HG03135 (cell line): ENCODE data around the gene SPOCK1.

Experiments
- ATAC-seq: cut with Tn5 transposase; IDR thresholded peaks from one replicate; pipeline ENCODE4 v1.9.1; 2021; ENCODE audit warnings: mild to moderate bottlenecking, moderate library complexity; ENCODE audit not compliant: unreplicated experiment

The SPOCK1 gene

GRCh38 chr5:137090151-137090550 lies 409.0 kb downstream of the SPOCK1 start:
- no peak for ATAC-seq

GRCh38 chr5:137088175-137088574 lies 411.0 kb downstream of the SPOCK1 start:
- ATAC-seq: no peak

- ATAC-seq: no peak
Measured at GRCh38 chr5:137086342-137086741, 412.8 kb downstream of the SPOCK1 start.

- ATAC-seq: no peak
Measured at GRCh38 chr5:137085206-137085605, 413.9 kb downstream of the SPOCK1 start.

- no peak for ATAC-seq
Measured at GRCh38 chr5:137084016-137084415, 415.1 kb downstream of the SPOCK1 start.

- ATAC-seq: no peak
Measured at GRCh38 chr5:137082951-137083350, 416.2 kb downstream of the SPOCK1 start.

- ATAC-seq: no peak
Measured at GRCh38 chr5:137078171-137078665, 420.9 kb downstream of the SPOCK1 start.

GRCh38 chr5:137075163-137075970 lies 423.8 kb downstream of the SPOCK1 start:
- peak; percentile 60 for ATAC-seq

GRCh38 chr5:137073189-137073588 lies 425.9 kb downstream of the SPOCK1 start:
- ATAC-seq: no peak

GRCh38 chr5:137072361-137073115 lies 426.6 kb downstream of the SPOCK1 start:
- no peak for ATAC-seq

GRCh38 chr5:137071931-137072330 lies 427.2 kb downstream of the SPOCK1 start:
- ATAC-seq: no peak

GRCh38 chr5:137071526-137071925 lies 427.6 kb downstream of the SPOCK1 start:
- no peak for ATAC-seq

- no peak for ATAC-seq
Measured at GRCh38 chr5:137070521-137070920, 428.6 kb downstream of the SPOCK1 start.

GRCh38 chr5:137069358-137069757 lies 429.8 kb downstream of the SPOCK1 start:
- ATAC-seq: no peak

- no peak for ATAC-seq
Measured at GRCh38 chr5:137061382-137061781, 437.7 kb downstream of the SPOCK1 start.

GRCh38 chr5:137058089-137058488 lies 441.0 kb downstream of the SPOCK1 start:
- no peak for ATAC-seq

- ATAC-seq: no peak
Measured at GRCh38 chr5:137056676-137057075, 442.4 kb downstream of the SPOCK1 start.

GRCh38 chr5:137055271-137055872 lies 443.8 kb downstream of the SPOCK1 start:
- ATAC-seq: no peak

GRCh38 chr5:137054792-137055191 lies 444.3 kb downstream of the SPOCK1 start:
- ATAC-seq: no peak

- no peak for ATAC-seq
Measured at GRCh38 chr5:137054335-137054734, 444.8 kb downstream of the SPOCK1 start.

GRCh38 chr5:137051161-137051560 lies 448.0 kb downstream of the SPOCK1 start:
- no peak for ATAC-seq
